Left lung (tissue), 14 donors: ENCODE measurements around the gene ELP2. TPM values are rescaled to one million over a fixed set of nuclear protein-coding genes. Genes with fewer than 3 reads are reported as not detected.
A peak's percentile ranks its signal among the peaks of the same experiment; 100 is the strongest.
"Not testable (repeated sequence)": the region's sequence is repeated elsewhere in the genome, so short reads cannot be mapped to it uniquely, and the experiment has no call there.

Experiments used
- ATAC-seq: fragments of 200-7000 bp; cut with Tn5 transposase; one replicate; pipeline ENCODE4 v1.9.1; 2020; ENCODE audit warnings: moderate library complexity
- DNase-seq, 4 donors: peaks; one replicate each; pipeline ENCODE4 v3.0.0-alpha.2; 2013 to 2020
- H3K27ac ChIP-seq, 2 donors: fragments of 200-600 bp; sonication (generic) in 1 of 2; one replicate each; pipeline versions ENCODE4 v1.5.0 to v1.8.0; 2020 to 2021
- H3K27me3 ChIP-seq, 2 donors: fragments of 200-600 bp; sonication (generic) in 1 of 2; one replicate each; pipeline versions ENCODE4 v1.5.0 to v1.8.0; 2020 to 2021
- H3K36me3 ChIP-seq, 2 donors: fragments of 200-600 bp; sonication (generic) in 1 of 2; one replicate each; pipeline versions ENCODE4 v1.5.0 to v1.8.0; 2020 to 2021
- H3K4me1 ChIP-seq, 2 donors: fragments of 200-600 bp; one replicate each; pipeline ENCODE4 v1.8.0; 2021
- H3K4me3 ChIP-seq, 2 donors: fragments of 200-600 bp; sonication (generic) in 1 of 2; one replicate each; pipeline versions ENCODE4 v1.5.0 to v1.8.0; 2020 to 2021; ENCODE audit warnings: mild to moderate bottlenecking in 1 of 2
- H3K9me3 ChIP-seq, 2 donors: fragments of 200-600 bp; sonication (generic) in 1 of 2; one replicate each; pipeline versions ENCODE4 v1.5.0 to v1.8.0; 2020 to 2021
- intact Hi-C, 2 donors: fragments of 100-400 bp; cut with DNase I; formaldehyde crosslinking; loops; one replicate each; pipeline versions ENCODE4 v1.11.2 to v1.14.2; 2022
- long read RNA-seq, 12 donors: library from polyadenylated mRNA in 2 of 12; unstranded in 2 of 12; transcript quantifications; one replicate each; pipeline ENCODE4 v2.0.0 and lab custom pipeline, GENCODE V29; 2019 to 2026
- polyA plus RNA-seq, 6 donors: library from polyadenylated mRNA; unstranded; fragments of 120-200 nt; gene quantifications; one replicate each; pipeline ENCODE4 v1.2.1, GENCODE V29; 2013; ENCODE audit not compliant: insufficient read length in 6 of 6
- total RNA-seq, 2 donors: library from RNA; stranded (reverse); fragmentation: NEBNext Ultra II Directional; extraction: Animal tissue kit (Norgen Biotek cat#: 25700); gene quantifications; one replicate each; pipeline ENCODE4 v1.2.1, GENCODE V29; 2021
- TF ChIP-seq, protein P1 (sequence below), 2 donors: fragments of 200-600 bp; sonication (generic) in 1 of 2; IDR thresholded peaks; one replicate each; pipeline versions ENCODE4 v1.5.0 to v1.8.0; 2021; ENCODE audit warnings: antibody characterized with exemption in 2 of 2
- donor health status: DM: no; HTN: yes; CAD: no.
- donor health status: DM: no; HTN: no; CAD: no.

Gene ELP2, protein sequence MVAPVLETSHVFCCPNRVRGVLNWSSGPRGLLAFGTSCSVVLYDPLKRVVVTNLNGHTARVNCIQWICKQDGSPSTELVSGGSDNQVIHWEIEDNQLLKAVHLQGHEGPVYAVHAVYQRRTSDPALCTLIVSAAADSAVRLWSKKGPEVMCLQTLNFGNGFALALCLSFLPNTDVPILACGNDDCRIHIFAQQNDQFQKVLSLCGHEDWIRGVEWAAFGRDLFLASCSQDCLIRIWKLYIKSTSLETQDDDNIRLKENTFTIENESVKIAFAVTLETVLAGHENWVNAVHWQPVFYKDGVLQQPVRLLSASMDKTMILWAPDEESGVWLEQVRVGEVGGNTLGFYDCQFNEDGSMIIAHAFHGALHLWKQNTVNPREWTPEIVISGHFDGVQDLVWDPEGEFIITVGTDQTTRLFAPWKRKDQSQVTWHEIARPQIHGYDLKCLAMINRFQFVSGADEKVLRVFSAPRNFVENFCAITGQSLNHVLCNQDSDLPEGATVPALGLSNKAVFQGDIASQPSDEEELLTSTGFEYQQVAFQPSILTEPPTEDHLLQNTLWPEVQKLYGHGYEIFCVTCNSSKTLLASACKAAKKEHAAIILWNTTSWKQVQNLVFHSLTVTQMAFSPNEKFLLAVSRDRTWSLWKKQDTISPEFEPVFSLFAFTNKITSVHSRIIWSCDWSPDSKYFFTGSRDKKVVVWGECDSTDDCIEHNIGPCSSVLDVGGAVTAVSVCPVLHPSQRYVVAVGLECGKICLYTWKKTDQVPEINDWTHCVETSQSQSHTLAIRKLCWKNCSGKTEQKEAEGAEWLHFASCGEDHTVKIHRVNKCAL
- total RNA-seq (10 to 100 TPM; 55.6 to 61.4 TPM), polyA plus RNA-seq (100 to 1,000 TPM; 117 to 154 (median 128) TPM)
- long read RNA-seq, donor 1, full-length matches to known transcripts = 28 of 75 reads
- long read RNA-seq, donor 1, partial matches to known transcripts = 47 of 75 reads
- long read RNA-seq, donor 1, other reads (novel, unspliced or antisense) = 0 of 75 reads
- long read RNA-seq, donor 2, full-length matches to known transcripts = 24 of 29 reads
- long read RNA-seq, donor 2, partial matches to known transcripts = 5 of 29 reads
- long read RNA-seq, donor 2, other reads (novel, unspliced or antisense) = 0 of 29 reads
- long read RNA-seq, donor 3, full-length matches to known transcripts = 13 of 13 reads
- long read RNA-seq, donor 3, partial matches to known transcripts = 0 of 13 reads
- long read RNA-seq, donor 3, other reads (novel, unspliced or antisense) = 0 of 13 reads
- long read RNA-seq, donor 4, full-length matches to known transcripts = 7 of 10 reads
- long read RNA-seq, donor 4, partial matches to known transcripts = 1 of 10 reads
- long read RNA-seq, donor 4, other reads (novel, unspliced or antisense) = 2 of 10 reads
- long read RNA-seq, donor 5, full-length matches to known transcripts = 29 of 29 reads
- long read RNA-seq, donor 5, partial matches to known transcripts = 0 of 29 reads
- long read RNA-seq, donor 5, other reads (novel, unspliced or antisense) = 0 of 29 reads
- long read RNA-seq, donor 6, full-length matches to known transcripts = 16 of 16 reads
- long read RNA-seq, donor 6, partial matches to known transcripts = 0 of 16 reads
- long read RNA-seq, donor 6, other reads (novel, unspliced or antisense) = 0 of 16 reads
- long read RNA-seq, donor 7, full-length matches to known transcripts = 9 of 9 reads
- long read RNA-seq, donor 7, partial matches to known transcripts = 0 of 9 reads
- long read RNA-seq, donor 7, other reads (novel, unspliced or antisense) = 0 of 9 reads
- long read RNA-seq, donor 8, full-length matches to known transcripts = 20 of 20 reads
- long read RNA-seq, donor 8, partial matches to known transcripts = 0 of 20 reads
- long read RNA-seq, donor 8, other reads (novel, unspliced or antisense) = 0 of 20 reads
- long read RNA-seq, donor 9 = 0 reads
- long read RNA-seq, donor 10, full-length matches to known transcripts = 4 of 8 reads
- long read RNA-seq, donor 10, partial matches to known transcripts = 3 of 8 reads
- long read RNA-seq, donor 10, other reads (novel, unspliced or antisense) = 1 of 8 reads
- long read RNA-seq, donor 11 = 0 reads
- long read RNA-seq, donor 12, full-length matches to known transcripts = 11 of 11 reads
- long read RNA-seq, donor 12, partial matches to known transcripts = 0 of 11 reads
- long read RNA-seq, donor 12, other reads (novel, unspliced or antisense) = 0 of 11 reads

DNA sequence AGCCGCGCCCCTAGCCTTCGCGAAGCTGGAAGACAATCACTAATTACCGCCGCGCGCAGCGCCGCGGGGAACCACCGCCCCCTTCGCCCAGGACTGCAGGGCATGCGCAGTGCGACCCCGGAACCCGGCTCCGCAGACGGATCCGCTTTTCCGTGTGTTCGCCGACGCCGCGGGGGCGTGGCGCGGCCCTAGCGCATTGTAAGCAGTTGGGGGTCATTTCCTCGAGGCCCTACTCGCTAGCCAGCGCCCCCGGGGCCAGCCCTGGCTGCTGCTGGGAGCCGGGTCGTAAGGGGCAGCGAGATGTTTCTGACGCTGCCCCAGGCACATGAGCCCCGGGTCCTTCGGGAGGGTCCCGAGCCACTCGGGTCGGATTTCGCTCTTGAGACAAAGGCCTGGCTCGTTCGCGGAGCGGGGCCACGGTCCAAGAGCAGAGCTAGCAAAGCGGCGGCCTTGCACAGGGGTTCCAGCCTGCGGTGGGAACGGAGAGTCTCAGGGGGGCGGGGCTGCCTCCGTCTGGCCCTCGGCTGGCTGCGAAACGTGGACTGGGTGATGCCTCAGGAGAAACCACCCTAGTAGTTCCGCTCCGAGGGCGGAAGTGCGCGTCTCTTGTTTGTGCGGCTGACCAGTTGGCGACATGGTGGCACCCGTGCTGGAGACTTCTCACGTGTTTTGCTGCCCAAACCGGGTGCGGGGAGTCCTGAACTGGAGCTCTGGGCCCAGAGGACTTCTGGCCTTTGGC lies at the start of gene ELP2, which contains the start of gene SLC39A6:
Gene ELP2 (plus strand): TSS at position 600 of the 739 bp plus-strand sequence. CDS start 35 bp downstream, at position 635.
Gene SLC39A6 (minus strand): TSS at position 41 of the 739 bp plus-strand sequence. CDS start 2,333 bp downstream, outside the sequence.
- ATAC-seq = peak; percentile 98
- TF ChIP-seq, protein P1, sequence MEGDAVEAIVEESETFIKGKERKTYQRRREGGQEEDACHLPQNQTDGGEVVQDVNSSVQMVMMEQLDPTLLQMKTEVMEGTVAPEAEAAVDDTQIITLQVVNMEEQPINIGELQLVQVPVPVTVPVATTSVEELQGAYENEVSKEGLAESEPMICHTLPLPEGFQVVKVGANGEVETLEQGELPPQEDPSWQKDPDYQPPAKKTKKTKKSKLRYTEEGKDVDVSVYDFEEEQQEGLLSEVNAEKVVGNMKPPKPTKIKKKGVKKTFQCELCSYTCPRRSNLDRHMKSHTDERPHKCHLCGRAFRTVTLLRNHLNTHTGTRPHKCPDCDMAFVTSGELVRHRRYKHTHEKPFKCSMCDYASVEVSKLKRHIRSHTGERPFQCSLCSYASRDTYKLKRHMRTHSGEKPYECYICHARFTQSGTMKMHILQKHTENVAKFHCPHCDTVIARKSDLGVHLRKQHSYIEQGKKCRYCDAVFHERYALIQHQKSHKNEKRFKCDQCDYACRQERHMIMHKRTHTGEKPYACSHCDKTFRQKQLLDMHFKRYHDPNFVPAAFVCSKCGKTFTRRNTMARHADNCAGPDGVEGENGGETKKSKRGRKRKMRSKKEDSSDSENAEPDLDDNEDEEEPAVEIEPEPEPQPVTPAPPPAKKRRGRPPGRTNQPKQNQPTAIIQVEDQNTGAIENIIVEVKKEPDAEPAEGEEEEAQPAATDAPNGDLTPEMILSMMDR (IDR thresholded peaks at IDR 0.05) = no peak
- intact Hi-C loops = no loop called here
- Histone ChIP-seq H3K27me3 (no peaks in the 10 kb centered on the region), H3K4me1 (peaks cover 12 to 36% of the 10 kb centered on the region in 2 donors), H3K27ac (peak within 1 kb of the TSS; percentile 99), H3K36me3 (peaks cover 0 to 7% of the 10 kb centered on the region in 2 donors), H3K9me3 (no peaks in the 10 kb centered on the region), H3K4me3 (peak within 1 kb of the TSS; percentile 69 to 86)
- DNase-seq = peak; percentile 97 to 98 (median 98)

GRCh38 chr18:36081118-36081517 lies 48.6 kb upstream of the ELP2 start:
- intact Hi-C loops, H3K4me3 ChIP-seq, H3K27ac ChIP-seq, H3K36me3 ChIP-seq, ATAC-seq, DNase-seq, H3K4me1 ChIP-seq, H3K27me3 ChIP-seq: not testable (repeated sequence)
- peaks cover 0 to 13% of the 10 kb centered on the region in 2 donors for H3K9me3 ChIP-seq

- Histone ChIP-seq H3K27me3 (no peaks in the 10 kb centered on the region), H3K4me1 (no peaks in the 10 kb centered on the region), H3K4me3 (no peak overlapping the region), H3K9me3 (peaks cover 0 to 13% of the 10 kb centered on the region in 2 donors), H3K27ac (no peak overlapping the region), H3K36me3 (no peaks in the 10 kb centered on the region)
- DNase-seq (no peak), ATAC-seq (no peak)
- TF ChIP-seq, protein P1 (IDR thresholded peaks at IDR 0.05) = no peak
- intact Hi-C loops = no loop called here
Measured at GRCh38 chr18:36083729-36084128, 46.0 kb upstream of the ELP2 start.

DNA sequence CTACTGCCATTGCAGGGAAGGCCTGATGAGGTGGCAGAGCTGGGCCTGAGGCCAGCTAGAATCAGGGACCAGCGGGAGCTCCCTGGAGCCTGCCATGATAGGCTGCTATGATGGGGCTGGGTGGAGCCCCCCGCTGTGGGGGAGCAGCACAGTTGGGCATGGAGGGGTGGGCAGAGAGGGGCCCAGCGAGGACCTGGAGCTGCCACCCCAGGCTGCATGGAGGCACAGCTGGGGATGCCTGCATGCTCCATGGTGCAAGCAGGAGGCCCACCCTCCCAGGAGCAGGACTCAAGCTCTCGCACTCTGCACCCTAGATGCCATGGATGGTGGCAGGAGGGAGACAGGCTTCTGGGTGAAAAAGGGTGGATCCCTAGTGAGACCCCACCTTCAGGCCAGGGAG lies 44.5 kb upstream of the ELP2 start:
- Histone ChIP-seq H3K4me3 (no peak overlapping the region), H3K9me3 (peaks cover 0 to 11% of the 10 kb centered on the region in 2 donors), H3K36me3 (no peaks in the 10 kb centered on the region), H3K27ac (no peak overlapping the region), H3K27me3 (no peaks in the 10 kb centered on the region), H3K4me1 (no peaks in the 10 kb centered on the region)
- no peak for ATAC-seq
- DNase-seq = no peak
- TF ChIP-seq, protein P1 (IDR thresholded peaks at IDR 0.05) = no peak
- intact Hi-C loops = no loop called here
